ENCODE data around the gene RCE1.

DNA sequence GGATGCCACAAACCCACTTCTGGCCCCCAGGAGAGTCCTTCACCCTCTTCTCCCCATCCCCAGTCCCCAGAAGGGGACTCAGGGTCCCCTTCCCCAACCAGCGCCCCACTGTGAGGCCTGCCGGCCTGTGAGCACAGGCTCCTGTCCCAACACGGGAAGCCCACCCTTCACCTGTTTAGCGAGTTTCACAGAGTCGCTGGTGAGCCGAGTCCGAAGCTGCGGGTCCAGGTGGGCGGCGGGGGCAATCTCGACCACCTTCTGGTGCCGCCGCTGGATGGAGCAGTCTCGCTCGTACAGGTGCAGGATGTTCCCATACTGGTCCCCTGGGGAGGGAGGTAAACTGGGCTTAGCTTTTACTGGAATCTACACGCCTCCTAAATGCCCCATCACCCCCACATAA is 26.9 kb downstream of the RCE1 start:
- TF ChIP-seq, protein P1, sequence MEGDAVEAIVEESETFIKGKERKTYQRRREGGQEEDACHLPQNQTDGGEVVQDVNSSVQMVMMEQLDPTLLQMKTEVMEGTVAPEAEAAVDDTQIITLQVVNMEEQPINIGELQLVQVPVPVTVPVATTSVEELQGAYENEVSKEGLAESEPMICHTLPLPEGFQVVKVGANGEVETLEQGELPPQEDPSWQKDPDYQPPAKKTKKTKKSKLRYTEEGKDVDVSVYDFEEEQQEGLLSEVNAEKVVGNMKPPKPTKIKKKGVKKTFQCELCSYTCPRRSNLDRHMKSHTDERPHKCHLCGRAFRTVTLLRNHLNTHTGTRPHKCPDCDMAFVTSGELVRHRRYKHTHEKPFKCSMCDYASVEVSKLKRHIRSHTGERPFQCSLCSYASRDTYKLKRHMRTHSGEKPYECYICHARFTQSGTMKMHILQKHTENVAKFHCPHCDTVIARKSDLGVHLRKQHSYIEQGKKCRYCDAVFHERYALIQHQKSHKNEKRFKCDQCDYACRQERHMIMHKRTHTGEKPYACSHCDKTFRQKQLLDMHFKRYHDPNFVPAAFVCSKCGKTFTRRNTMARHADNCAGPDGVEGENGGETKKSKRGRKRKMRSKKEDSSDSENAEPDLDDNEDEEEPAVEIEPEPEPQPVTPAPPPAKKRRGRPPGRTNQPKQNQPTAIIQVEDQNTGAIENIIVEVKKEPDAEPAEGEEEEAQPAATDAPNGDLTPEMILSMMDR (conservative IDR thresholded peaks at IDR 0.05 in 1 of 2, IDR thresholded peaks at IDR 0.05 in 1 of 2; ENCODE audit: extremely low read depth in 1 of 2, insufficient read depth in 1 of 2, low read depth in 1 of 2, low read length in 2 of 2), result no peak
- no peak for TF ChIP-seq EZH2 (IDR thresholded peaks at IDR 0.05; ENCODE audit: borderline replicate concordance, low read length)

All from mammary epithelial cell (primary cell).